HG03354 (cell line): ENCODE data around the gene C1orf174.

Source experiments
- ATAC-seq: cut with Tn5 transposase; IDR thresholded peaks from one replicate; pipeline ENCODE4 v1.9.1; 2021; ENCODE audit warnings: mild to moderate bottlenecking; ENCODE audit not compliant: unreplicated experiment, poor library complexity, severe bottlenecking

C1orf174 gene

GRCh38 chr1:3898994-3899753 is 898 bp downstream of the C1orf174 start:
- no peak for ATAC-seq

GRCh38 chr1:3898475-3898735 is 1.7 kb downstream of the C1orf174 start:
- no peak for ATAC-seq

GRCh38 chr1:3896396-3897000 is 3.6 kb downstream of the C1orf174 start:
- ATAC-seq: no peak

- no peak for ATAC-seq
These were observed 4.1 kb downstream of the C1orf174 start for GRCh38 chr1:3895951-3896325.

- no peak for ATAC-seq
These were observed 4.7 kb downstream of the C1orf174 start for GRCh38 chr1:3895279-3895950.

GRCh38 chr1:3894626-3895278 is 5.3 kb downstream of the C1orf174 start:
- ATAC-seq: no peak

- no peak for ATAC-seq
These were observed 6.9 kb downstream of the C1orf174 start for GRCh38 chr1:3893190-3893589.

GRCh38 chr1:3892748-3893147 is 7.3 kb downstream of the C1orf174 start:
- ATAC-seq: no peak

- no peak for ATAC-seq
These were observed 8.7 kb downstream of the C1orf174 start for GRCh38 chr1:3891329-3891865.

- ATAC-seq: no peak
These were observed 9.4 kb downstream of the C1orf174 start for GRCh38 chr1:3890389-3891328.

- no peak for ATAC-seq
These were observed 10.1 kb downstream of the C1orf174 start for GRCh38 chr1:3889936-3890335.

- no peak for ATAC-seq
These were observed 11.8 kb downstream of the C1orf174 start for GRCh38 chr1:3888301-3888700.

- ATAC-seq: no peak
These were observed 13.4 kb downstream of the C1orf174 start for GRCh38 chr1:3886691-3887090.

GRCh38 chr1:3886106-3886670 is 13.9 kb downstream of the C1orf174 start:
- no peak for ATAC-seq

GRCh38 chr1:3885611-3886010 is 14.5 kb downstream of the C1orf174 start:
- ATAC-seq: no peak

GRCh38 chr1:3884966-3885365 is 15.1 kb downstream of the C1orf174 start:
- no peak for ATAC-seq

GRCh38 chr1:3883194-3883925 is 16.7 kb downstream of the C1orf174 start:
- ATAC-seq: no peak

- ATAC-seq: no peak
These were observed 18.9 kb downstream of the C1orf174 start for GRCh38 chr1:3881193-3881480.
